ENCODE data around the gene FRMD5.

DNA sequence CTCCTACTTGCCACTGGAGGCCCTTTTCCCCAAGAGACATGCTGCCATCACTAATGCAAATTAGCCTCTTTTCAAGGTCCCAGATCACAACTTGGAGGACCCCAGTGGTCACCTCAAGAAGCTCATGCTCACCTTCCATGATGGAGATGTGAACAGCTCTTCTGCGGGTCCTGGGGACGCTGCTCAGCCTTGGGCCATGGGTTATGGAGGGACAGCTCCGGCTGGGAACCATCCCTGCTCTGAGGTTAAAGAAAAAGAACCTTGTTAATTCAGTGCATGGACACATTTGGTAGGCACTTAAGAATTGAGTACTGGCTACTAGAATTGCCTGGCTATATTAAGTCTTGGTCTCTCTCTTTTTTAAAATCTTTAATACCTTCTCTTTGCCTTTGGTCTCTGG, 311.5 kb downstream of the FRMD5 start:
- TF ChIP-seq EZH2 (IDR thresholded peaks at IDR 0.05; ENCODE audit: borderline replicate concordance, low read depth, low read length, severe bottlenecking) = no peak
- TF ChIP-seq, protein P1, sequence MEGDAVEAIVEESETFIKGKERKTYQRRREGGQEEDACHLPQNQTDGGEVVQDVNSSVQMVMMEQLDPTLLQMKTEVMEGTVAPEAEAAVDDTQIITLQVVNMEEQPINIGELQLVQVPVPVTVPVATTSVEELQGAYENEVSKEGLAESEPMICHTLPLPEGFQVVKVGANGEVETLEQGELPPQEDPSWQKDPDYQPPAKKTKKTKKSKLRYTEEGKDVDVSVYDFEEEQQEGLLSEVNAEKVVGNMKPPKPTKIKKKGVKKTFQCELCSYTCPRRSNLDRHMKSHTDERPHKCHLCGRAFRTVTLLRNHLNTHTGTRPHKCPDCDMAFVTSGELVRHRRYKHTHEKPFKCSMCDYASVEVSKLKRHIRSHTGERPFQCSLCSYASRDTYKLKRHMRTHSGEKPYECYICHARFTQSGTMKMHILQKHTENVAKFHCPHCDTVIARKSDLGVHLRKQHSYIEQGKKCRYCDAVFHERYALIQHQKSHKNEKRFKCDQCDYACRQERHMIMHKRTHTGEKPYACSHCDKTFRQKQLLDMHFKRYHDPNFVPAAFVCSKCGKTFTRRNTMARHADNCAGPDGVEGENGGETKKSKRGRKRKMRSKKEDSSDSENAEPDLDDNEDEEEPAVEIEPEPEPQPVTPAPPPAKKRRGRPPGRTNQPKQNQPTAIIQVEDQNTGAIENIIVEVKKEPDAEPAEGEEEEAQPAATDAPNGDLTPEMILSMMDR (IDR thresholded peaks at IDR 0.05; ENCODE audit: borderline replicate concordance, extremely low read depth, low read length, poor library complexity, severe bottlenecking) = no peak
